ENCODE results near the gene VWA3B.
"Not testable (repeated sequence)": the region's sequence is repeated elsewhere in the genome, so short reads cannot be mapped to it uniquely, and the experiment has no call there.

The VWA3B gene

GRCh38 chr2:98128556-98129109 lies 41.7 kb downstream of the VWA3B start:
- DNase-seq, result no peak

DNA sequence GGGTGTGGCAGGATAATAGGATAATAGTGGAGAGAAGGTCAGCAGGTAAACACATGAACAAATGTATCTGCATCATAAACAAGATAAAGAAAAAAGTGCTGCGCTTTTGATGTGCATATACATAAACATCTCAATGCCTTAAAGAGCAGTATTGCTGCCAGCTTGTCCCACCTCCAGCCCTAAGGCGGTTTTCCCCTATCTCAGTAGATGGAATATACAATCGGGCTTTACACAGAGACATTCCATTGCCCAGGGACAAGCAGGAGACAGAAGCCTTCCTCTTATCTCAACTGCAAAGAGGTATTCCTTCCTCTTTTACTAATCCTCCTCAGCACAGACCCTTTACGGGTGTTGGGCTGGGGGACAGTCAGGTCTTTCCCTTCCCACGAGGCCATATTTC lies 43.1 kb downstream of the VWA3B start:
- DNase-seq, result not testable (repeated sequence)

DNA sequence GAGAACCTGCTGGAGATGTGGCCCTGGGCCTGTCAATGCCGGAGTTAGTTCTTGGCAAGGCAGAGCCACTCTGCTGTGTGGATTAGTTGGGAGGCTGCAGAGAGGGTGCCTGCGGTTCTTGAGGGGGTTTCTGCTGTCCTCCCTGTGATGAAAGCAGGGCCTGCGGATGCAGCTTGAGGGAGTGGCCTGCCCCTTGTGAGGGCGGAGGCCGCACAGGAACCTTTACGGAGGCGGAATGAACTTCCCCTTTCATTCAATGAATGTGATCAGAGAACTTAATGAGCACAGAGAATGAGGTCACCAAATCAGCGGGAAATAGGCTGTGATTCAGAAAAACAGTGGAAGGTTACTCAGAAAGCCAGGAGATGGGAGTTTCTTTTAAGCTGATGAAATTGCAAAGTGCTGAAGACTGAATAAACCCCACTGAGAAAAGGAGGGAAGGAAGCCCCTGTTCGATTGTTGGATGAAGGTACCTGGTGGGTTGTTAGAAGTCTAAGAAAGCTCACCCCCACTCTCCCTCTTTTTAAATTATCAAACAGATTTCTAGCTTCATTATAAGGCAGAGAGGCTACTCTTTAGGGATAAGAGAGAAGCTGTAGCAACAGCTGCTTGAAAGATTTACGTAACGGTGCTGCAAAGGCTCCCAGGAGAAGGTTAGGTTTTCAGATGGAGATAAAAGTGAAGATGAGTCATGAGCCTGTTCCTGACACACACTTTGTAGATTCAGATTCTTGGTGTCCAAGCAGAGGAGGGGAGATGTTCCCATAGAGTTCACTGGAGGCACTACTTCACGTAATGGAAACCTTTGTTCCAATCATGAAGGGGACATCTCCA lies 47.4 kb downstream of the VWA3B start:
- DNase-seq, result peak in 5 of 56 donors; percentile 4 to 21 (median 14)

DNA sequence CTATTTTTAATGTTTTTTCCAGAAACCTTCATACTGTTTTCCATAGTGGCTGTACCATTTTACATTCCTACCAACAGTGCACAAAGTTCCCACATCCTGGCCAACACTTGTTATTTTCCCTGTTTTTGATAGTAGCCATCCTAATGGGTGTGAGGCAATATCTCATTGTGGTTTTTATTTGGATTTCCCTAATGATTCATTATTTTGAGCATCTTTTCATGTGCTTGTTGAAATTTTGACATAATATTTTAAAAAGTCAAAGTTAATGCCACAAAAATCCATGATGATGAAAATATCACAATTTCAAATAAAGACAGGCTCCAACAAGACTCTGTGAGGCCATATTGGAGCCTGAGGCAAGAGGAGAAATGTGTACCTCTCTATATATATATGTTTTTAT lies 50.2 kb downstream of the VWA3B start:
- no peak for DNase-seq

DNA sequence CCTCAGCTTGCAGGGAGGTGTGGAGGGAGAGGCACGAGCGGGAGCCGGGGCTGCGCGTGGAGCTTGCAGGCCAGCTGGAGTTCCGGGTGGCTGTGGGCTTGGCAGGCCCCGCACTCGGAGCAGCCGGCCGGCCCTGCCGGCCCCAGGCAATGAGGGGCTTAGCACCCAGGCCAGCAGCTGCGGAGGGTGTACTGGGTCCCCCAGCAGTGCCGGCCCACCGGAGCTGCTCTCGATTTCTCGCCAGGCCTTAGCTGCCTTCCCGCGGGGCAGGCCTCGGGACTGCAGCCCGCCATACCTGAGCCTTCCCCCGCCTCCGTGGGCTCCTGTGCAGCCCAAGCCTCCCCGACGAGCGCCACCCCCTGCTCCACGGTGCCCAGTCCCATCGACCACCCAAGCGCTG lies 52.0 kb downstream of the VWA3B start:
- not testable (repeated sequence) for DNase-seq

- DNase-seq, result no peak
Observed at GRCh38 chr2:98140210-98140609, 53.2 kb downstream of the VWA3B start.

DNA sequence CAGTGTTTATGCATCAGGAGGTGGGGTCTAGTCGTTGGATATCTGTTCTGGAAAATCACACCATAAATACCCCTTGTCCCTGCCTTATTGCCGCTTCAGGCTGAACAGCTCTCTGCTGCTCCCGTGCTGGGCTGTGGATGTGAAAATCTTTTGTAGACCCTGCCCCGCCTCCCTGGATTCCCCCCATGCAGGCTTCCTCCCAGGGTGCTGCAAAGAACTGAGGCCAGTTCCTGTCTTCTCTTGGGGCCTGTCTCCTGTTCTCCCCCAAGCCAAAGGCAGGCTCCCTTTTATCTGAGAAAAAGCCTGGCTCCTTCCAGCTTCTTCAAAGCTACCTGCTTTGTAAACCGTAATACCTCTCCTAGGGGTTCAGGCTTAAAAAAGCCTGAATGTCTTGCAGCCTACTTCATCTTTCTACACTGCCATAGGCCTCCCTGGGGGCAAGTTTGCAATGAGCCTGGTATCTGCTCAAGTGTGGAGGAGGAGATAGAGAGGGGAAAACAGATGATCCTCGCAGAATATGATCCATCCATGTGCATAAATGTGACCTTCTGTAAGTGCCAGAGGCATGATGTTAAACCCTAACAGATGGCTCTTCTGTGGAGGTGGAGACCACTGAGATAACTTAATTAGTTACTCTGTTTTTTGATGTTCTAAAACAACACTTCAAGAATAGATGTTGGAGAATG lies 55.3 kb downstream of the VWA3B start:
- DNase-seq, result no peak

DNA sequence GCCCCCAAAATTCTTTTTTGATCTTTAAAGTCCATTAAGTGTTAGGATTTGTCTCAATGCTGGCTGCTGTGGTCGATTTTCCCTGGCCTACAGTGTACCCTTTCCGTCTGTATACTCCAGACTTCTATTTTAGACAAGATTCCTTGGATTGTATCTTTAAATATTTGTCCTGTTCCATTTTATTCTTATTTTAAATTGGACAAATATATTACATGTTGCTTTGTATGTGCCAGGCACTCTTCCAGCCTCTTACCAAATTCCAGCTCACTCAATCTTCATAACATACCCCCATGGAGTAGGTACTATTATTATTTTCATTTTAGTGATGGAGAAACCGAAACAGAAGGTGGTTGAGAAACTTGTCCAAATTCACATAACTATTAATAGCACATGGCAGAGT lies 58.1 kb downstream of the VWA3B start:
- DNase-seq, result no peak

GRCh38 chr2:98147900-98148299 lies 60.9 kb downstream of the VWA3B start:
- DNase-seq, result not testable (repeated sequence)

DNA sequence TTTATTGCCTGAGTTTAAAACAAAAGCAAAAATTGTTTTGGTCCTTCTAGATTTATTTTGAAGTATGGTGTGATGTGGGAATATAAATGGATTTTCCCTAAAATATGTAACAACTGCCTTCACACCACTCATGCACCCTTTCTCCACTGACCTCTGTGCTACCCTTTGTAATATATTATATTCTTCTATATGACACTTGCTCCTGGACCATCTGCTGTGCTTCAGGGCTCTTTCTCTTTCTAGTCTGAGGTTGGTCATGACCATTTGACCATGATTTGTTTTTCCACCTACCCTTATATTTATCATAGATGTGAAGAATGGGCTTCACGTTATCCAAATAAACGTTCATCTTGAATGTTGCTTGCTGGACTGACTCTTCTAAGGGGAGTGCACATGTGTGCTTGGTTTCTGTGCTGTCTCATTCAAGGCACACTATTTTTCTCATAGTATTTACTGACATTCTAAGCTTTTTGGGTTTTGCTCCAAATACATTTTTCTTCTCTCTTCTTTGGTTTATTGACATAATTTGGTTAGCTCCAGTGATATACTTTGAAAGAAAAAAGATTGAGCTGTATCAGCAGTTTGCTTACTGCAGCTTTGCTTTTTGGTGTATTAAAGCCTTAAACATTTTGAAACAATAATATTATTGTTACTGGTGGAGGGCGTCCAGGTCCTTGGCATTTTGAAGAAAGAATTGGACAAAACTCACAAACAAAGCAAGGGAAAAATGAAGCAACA lies 61.8 kb downstream of the VWA3B start:
- DNase-seq, result no peak

DNA sequence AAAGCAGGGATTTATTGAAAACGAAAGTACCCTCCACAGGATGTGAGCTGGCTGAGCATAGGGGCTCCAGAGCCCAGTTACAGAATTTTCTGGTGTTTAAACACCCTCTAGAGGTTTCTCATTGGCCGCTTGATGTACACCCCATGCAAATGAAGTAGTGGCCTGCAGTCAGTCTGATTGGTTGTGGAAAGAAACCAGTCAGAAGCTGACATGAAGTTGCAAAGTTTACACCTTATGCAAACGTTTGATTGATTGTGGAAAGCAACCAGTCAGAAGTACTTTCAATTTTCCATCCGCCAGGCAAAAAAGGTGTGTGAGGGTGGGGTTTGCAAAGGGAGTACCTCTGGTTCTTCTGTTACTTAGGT lies 62.3 kb downstream of the VWA3B start:
- DNase-seq, result peak in 19 of 56 donors; percentile 5 to 54 (median 17)

GRCh38 chr2:98153481-98153880 lies 66.5 kb downstream of the VWA3B start:
- DNase-seq, result peak in 2 of 56 donors; percentile 6

DNA sequence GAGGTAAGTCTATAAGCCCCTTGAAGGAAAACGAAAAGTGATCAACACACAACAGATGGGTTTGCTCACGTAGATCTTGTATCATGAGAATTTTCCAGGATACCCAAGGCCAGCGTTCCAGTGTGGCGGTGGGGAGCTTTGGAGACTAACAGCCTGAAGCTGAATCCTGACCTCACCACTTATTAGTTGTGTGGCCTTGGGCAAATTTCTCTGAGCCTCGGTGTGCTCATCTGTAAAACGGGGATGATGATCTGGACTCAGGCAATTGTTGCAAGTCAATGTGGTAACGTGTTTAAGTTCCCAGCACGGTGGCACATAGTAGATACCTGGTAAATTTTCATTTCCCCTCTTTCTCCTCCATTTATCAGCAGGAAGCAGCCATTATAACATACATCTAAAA lies 68.3 kb downstream of the VWA3B start:
- no peak for DNase-seq

DNA sequence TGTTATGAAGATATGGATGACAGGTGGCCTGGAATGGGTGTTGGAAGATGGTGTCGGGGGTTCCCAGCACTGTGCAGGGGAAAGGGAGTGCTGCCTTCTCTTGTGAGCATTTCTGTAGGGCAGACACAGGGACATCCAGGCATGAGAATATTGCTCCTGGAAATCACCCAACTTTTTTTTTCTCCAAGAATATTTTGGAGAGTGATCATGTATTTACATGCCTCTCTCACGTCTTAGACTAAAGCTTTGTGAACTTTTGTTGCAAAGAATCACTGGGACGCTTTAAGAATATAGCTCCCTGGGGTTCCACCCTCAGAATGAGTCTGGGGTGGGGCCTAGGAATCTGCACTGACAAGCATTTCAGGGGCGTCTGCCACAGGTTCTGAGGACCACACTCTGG lies 68.7 kb downstream of the VWA3B start:
- DNase-seq, result no peak

DNA sequence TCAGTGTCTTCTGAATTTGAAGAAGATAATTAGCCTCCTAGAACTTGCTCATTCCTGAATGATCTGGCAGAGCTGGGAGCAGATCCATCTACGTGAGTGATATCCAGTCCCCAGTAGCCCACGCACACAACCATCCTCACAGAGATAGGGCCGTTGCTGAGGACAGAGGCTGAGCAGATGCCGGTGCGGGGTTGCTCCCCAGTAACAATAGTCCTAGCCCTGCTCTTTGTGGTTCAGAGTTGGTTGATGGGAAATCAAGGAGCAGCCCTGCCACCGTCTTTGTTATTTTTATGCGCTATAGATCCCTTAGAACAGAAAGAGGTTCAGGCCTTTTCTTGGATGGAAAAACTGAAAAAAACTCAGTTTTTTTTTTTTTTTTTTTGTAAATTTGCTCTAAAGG lies 69.3 kb downstream of the VWA3B start:
- no peak for DNase-seq

GRCh38 chr2:98157557-98157956 lies 70.6 kb downstream of the VWA3B start:
- no peak for DNase-seq

DNA sequence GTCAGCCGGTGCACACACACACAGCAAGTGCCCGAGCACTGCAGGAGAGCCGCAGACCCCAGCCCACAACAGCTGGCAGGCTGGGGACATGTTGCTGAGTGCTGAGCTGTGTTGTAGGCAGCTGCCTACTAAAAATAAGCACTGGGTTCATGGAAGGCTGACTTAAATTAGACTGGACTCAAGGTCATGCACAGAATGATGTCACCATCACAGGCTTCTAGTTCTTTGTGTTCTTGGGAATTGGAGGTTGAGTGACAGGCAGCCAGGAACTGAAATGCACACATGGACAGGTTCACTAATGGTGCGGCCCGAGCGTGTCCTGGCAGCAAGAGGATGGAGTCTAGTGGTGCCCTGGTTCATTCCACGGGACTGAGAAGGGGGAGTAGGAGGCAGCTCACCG lies 71.3 kb downstream of the VWA3B start:
- DNase-seq, result no peak

GRCh38 chr2:98160554-98160953 lies 73.6 kb downstream of the VWA3B start:
- no peak for DNase-seq

DNA sequence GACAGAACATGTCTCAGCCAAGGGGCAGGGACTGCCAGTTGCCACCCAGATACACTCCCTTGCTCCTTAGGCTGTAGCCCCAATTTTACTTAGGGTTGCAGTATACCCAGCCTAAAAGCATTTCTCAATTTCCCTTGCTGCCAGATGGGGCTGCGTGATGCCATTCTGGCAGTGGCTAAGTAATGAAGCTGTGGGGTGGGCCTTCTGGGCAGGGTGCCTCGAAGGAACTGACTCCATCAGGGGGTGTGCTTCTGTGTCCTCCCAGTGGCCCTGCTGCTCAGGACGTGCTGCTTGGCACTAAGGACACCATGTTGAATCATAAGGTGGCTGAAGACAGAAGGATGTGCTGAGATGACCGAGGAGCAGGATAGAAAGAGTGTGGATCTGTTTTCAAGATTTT lies 74.2 kb downstream of the VWA3B start:
- DNase-seq, result no peak

GRCh38 chr2:98164256-98164655 lies 77.3 kb downstream of the VWA3B start:
- no peak for DNase-seq

GRCh38 chr2:98165516-98166071 lies 78.6 kb downstream of the VWA3B start:
- no peak for DNase-seq

DNA sequence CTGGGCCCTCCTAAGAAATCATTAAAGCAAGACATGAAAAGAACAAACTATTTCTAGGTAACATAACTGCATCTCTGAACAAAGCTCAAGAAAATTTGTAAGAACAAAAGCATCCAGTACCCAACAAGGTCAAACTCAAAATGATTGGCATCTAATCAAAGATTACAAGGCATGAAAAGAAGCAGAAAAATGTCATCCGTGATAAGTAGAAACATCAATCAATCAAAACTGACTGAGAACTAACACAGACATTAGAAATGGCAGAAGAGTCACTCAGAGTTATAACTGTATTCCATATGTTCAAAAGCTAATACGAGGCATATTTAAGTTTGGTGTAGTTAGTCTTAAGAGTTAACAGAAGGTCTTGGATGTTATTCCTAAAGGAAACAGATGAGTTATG lies 80.9 kb downstream of the VWA3B start:
- DNase-seq, result no peak
